ENCODE results near the gene ASH1L.
"Not testable (repeated sequence)": the region's sequence is repeated elsewhere in the genome, so short reads cannot be mapped to it uniquely, and the experiment has no call there.

The ASH1L gene

DNA sequence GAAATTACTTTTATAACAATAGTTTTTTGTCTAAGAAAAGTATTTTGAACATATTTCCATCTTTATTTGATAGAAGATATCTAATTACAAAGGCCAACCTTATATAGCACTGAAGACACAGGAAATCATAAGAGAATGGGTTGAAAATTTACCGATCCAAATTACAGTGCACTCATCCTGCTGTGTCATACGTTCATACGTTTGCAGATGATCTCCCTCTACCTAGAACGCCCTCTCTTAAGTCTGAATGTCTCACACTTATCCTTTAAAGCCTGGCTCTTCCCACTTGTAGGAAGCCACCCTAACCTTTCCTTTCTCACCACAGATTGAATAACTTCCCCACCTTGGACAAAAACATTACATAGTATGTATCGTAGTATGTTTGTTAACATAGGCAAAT, 9.3 kb downstream of the ASH1L start:
- no peak for DNase-seq

DNA sequence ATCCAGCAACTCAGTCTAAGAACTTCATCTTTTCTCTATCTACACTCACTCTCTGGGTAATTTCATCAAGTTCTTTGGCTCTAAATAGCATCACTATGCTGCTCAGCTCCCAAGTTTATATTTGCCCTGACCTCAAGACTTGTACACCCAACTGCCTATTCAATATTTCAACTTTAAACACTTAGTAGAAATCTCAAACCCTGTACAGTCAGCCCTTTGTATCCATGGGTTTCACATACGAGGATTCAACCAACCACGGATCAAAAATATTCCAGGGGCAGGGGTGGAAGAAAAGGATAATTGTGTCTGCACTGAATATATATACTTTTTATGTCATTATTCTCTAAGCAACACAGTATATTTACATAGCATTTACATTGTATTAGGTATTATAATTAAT, 13.9 kb downstream of the ASH1L start:
- no peak for DNase-seq

DNA sequence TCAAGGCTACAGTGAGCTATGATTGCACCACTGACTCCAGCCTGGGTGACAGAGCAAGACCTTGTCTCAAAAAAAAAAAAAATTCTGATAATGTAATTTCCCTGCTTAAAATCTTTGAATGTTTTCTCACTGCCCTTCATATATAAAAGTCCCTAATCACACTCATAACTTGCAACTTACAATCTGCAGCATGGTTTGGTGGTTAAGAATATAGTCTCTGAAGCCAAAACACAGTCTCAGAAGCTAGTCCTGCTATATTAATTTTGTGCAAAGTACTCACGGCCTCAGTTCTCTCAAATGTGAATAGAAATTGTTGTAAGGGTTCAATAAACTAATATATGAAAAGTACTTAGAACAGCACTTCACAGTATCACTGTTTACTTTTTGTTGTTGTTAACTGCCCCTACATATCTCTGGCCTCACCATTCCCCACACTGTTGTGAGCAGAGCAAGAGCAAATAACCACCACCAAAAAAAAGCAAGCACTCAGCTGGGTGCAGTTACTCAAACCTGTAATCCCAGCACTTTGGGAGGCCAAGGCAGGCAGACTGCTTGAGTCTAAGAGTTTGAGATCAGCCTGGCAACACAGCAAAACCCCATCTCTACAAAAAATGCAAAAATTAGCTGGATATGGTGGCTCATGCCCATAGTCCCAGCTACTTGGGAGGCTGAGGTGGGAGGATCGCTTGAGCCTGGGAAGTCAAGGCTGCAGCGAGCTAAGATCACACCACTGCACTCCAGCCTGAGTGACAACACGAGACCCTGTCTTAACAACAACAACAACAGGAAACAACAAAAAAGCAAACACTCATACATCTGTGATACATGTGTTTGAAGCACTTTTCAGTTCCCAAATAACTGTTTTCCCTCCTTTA, 22.4 kb downstream of the ASH1L start:
- DNase-seq = no peak

GRCh38 chr1:155537193-155537592, 25.4 kb downstream of the ASH1L start:
- no peak for DNase-seq

- no peak for DNase-seq
Observed at GRCh38 chr1:155531624-155532023, 31.0 kb downstream of the ASH1L start.

DNA sequence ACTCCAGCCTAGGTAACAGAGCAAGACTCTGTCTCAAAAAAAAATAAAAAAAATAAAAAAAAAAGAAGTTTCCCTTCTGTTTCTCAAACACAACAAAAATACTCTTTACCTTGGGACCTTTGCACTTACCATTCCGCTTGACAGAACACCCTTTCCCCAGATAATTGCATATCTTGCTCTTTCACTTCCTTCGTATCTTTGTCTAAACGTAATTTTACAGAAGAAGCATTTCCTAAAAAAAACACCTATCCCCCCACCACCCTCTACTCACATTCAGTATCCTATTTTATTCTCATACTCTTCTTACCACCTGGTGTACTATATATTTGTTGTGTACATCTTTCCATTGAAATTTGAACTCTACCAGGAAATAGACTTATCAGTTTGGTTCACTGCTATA, 32.7 kb downstream of the ASH1L start:
- no peak for DNase-seq

DNA sequence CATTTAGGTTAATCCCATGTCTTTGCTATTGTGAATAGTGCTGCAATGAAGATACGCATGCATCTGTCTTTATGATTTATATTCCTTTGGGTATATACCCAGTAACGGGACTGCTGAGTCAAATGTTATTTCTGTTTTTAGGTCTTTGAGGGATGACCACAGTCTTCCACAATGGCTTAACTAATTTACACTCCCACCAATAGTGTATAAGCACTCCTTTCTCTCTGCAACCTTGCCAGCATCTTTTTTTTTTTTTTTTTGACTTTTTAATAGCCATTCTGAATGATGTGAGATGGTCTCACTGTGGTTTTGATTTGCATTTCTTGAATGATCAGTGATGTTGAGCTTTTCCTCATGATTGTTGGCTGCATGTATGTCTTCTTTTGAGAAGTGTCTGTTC, 33.5 kb downstream of the ASH1L start:
- DNase-seq = no peak

DNA sequence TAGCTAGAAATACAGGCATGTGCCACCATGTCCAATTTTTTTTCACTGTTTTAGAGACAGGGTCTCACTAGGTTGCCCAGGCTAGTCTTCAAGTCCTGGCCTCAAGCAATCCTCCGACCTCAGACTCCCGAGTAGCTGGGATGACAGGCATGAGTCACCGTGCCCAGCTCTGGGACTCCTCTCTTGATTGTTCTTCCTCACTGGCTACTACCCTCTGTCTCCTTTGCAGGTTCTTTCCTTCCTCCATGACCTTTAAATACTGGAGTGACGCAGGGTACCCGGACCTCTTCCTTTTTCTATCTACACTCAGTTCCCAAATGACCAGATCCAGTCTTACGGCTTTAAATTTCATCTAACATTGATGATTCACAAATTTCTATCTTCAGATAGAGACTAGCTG, 34.9 kb downstream of the ASH1L start:
- DNase-seq = no peak

GRCh38 chr1:155526356-155526755, 36.2 kb downstream of the ASH1L start:
- DNase-seq = no peak

- no peak for DNase-seq
Observed at GRCh38 chr1:155522069-155522468, 40.5 kb downstream of the ASH1L start.

- no peak for DNase-seq
Observed at GRCh38 chr1:155518484-155518883, 44.1 kb downstream of the ASH1L start.

- DNase-seq = no peak
Observed at GRCh38 chr1:155514582-155515187, 47.9 kb downstream of the ASH1L start.

DNA sequence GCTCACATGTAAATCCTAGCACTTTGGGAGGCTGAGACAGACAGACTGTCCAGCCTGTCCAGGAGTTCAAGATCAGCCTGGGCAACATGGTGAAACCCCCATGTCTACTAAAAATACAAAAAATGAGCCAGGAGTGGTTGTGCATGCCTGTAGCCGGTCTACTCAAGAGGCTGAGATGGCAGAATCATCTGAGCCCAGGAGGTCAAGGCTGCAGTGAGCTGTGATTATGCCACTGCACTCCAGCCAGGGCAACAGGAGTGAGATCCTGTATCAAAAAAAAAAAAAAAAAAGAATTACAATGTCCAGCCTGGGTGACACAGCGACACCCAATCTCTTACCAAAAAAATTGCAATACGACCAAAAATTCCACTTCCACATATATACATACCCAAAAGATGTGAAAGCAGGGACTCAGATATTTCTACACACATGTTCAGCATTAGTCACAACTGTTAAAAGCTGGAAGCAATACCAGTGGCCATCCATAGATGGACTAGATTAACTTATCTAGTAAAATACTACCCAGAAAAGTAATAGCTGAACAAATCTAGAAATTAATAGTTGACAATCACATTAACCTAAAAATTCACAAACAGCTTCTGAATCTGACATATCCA, 49.2 kb downstream of the ASH1L start:
- DNase-seq = no peak

GRCh38 chr1:155511385-155511784, 51.2 kb downstream of the ASH1L start:
- DNase-seq = not testable (repeated sequence)

DNA sequence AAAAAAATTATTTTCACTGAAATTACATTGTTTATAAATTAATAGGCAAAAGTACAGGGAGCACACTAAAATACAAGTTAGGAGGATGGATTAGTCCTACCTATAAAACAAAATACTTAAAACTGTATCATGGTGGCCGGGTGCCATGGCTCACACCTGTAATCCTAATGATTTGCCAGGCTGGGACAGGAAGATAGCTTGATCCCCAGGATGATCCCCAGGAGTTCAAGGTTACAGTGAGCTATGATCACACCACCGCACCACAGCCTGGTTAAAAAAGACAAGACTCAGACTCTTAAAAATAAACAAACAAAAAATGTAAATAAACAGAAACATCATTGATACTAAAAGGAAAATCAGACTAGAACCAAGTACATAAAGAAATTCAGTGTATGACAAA, 53.5 kb downstream of the ASH1L start:
- no peak for DNase-seq

DNA sequence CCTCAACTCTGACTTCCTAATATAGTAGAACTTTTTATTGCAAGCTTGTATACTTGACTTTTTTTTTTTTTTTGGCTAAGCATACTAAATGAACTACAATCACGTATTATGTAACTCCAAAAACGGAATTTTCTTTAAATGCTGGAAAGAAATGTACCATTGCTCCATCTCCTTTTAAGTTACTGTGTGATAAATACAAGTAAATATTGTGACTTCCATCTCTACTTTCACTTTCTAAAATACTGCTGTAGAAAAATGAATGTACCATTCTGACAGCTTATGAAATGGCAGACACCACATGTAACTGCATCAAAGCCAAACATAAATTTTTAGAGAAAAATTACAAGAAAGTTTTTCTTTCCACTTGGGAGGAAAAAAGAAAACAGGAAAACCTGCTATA, 54.7 kb downstream of the ASH1L start:
- no peak for DNase-seq

GRCh38 chr1:155505963-155506362, 56.6 kb downstream of the ASH1L start:
- DNase-seq = not testable (repeated sequence)

GRCh38 chr1:155504207-155504606, 58.4 kb downstream of the ASH1L start:
- DNase-seq = no peak

DNA sequence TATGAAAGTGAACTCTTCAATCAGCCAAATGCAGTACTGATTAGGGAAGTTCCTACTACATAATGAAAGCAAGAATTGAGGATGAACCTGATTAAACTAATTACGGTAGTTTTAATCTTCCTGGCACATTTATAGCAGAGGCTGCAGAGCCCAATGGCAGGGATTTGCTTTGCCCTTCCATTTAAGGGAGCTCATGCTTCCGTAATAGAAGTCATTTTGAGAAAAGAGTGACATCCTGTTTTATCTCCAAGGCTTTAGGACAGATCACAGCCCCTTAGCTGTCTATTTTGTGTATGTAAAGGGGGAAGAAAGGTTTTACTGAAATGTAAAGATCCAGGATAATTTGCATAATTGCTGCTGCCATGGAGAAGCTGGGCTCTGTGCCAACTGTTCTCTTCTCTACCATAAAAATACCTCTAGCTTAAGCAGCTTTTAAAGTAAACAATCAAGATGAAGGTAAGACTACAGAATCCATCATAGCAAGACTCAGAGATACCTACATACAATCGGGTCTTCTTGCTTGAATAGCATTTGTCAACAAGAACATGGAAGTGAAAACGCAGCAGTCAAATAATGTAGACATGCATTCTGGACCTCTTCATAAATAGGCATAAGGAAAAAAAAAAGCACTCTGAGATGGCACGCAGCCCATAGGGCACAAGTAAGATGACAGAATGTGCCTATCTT, 62.5 kb downstream of the ASH1L start:
- no peak for DNase-seq

GRCh38 chr1:155499263-155499662, 63.3 kb downstream of the ASH1L start:
- DNase-seq = no peak

GRCh38 chr1:155493595-155493994, 69.0 kb downstream of the ASH1L start:
- DNase-seq = not testable (repeated sequence)

DNA sequence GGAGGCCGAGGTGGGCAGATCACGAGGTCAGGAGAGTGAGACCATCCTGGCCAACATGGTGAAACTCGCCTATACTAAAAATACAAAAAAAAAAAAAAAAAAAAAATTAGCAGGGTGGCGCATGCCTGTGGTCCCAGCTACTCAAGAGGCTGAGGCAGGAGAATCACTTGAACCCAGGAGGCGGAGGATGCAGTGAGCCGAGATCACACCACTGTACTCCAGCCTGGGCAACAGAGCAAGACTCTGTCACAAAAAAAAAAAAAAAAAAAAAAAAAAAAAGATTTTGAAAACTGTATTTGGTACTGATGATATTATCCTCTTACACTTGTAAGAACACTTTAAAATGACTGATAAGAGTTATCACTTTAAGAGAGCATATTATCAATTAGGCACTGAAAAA, 74.2 kb downstream of the ASH1L start:
- DNase-seq = not testable (repeated sequence)

DNA sequence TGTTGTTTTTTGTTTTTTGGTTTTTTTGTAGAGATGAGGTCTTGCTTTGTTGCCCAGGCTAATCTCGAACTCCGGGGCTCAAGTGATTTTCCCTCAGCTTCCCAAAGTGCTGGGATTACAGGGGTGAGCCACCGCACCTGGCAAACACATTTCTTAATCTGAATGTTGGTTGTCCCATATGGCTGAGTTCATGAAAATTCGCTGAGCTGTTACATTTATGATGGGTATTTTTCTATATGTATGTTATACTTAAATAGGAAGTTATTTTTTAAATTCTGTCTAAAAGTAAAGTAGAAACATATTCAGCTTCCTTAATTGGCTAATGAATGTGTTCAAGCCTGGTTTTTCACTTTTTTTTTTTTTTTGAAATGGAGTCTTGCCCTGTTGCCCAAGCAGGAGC, 75.1 kb downstream of the ASH1L start:
- no peak for DNase-seq

GRCh38 chr1:155486952-155487351, 75.7 kb downstream of the ASH1L start:
- DNase-seq = not testable (repeated sequence)
